ENCODE data around the gene ARAP2.

Gene ARAP2

GRCh38 chr4:36230534-36230933 lies 13.8 kb downstream of the ARAP2 start:
- TF ChIP-seq SIN3A (IDR thresholded peaks at IDR 0.05; ENCODE audit: borderline replicate concordance, insufficient read depth, low read length) (no peak), TAF1 (IDR thresholded peaks at IDR 0.05; ENCODE audit: borderline replicate concordance, insufficient read depth, low read length) (no peak), REST (IDR thresholded peaks at IDR 0.05; ENCODE audit: insufficient read depth in 1 of 2, low read depth in 2 of 2, low read length in 2 of 2) (no peak), POLR2AphosphoS5 (IDR thresholded peaks at IDR 0.05; ENCODE audit: low read depth, low read length) (no peak), FOXP2 (optimal IDR thresholded peaks at IDR 0.05; ENCODE audit: borderline replicate concordance, extremely low read depth, extremely low read length, insufficient read depth) (no peak)

- TF ChIP-seq SIN3A (IDR thresholded peaks at IDR 0.05; ENCODE audit: borderline replicate concordance, insufficient read depth, low read length) (no peak), TAF1 (IDR thresholded peaks at IDR 0.05; ENCODE audit: borderline replicate concordance, insufficient read depth, low read length) (no peak), REST (IDR thresholded peaks at IDR 0.05; ENCODE audit: insufficient read depth in 1 of 2, low read depth in 2 of 2, low read length in 2 of 2) (no peak), POLR2AphosphoS5 (IDR thresholded peaks at IDR 0.05; ENCODE audit: low read depth, low read length) (no peak), FOXP2 (optimal IDR thresholded peaks at IDR 0.05; ENCODE audit: borderline replicate concordance, extremely low read depth, extremely low read length, insufficient read depth) (no peak)
Measured at GRCh38 chr4:36227913-36228312, 16.4 kb downstream of the ARAP2 start.

GRCh38 chr4:36226430-36227227 lies 17.7 kb downstream of the ARAP2 start:
- TF ChIP-seq TAF1 (IDR thresholded peaks at IDR 0.05; ENCODE audit: borderline replicate concordance, insufficient read depth, low read length) (no peak), REST (IDR thresholded peaks at IDR 0.05; ENCODE audit: insufficient read depth in 1 of 2, low read depth in 2 of 2, low read length in 2 of 2) (no peak), FOXP2 (optimal IDR thresholded peaks at IDR 0.05; ENCODE audit: borderline replicate concordance, extremely low read depth, extremely low read length, insufficient read depth) (no peak), POLR2AphosphoS5 (IDR thresholded peaks at IDR 0.05; ENCODE audit: low read depth, low read length) (no peak), SIN3A (IDR thresholded peaks at IDR 0.05; ENCODE audit: borderline replicate concordance, insufficient read depth, low read length) (no peak)

- TF ChIP-seq FOXP2 (optimal IDR thresholded peaks at IDR 0.05; ENCODE audit: borderline replicate concordance, extremely low read depth, extremely low read length, insufficient read depth), result no peak
- no peak for TF ChIP-seq TAF1 (IDR thresholded peaks at IDR 0.05; ENCODE audit: borderline replicate concordance, insufficient read depth, low read length)
- TF ChIP-seq SIN3A (IDR thresholded peaks at IDR 0.05; ENCODE audit: borderline replicate concordance, insufficient read depth, low read length), result no peak
- no peak for TF ChIP-seq REST (IDR thresholded peaks at IDR 0.05; ENCODE audit: insufficient read depth in 1 of 2, low read depth in 2 of 2, low read length in 2 of 2)
- TF ChIP-seq POLR2AphosphoS5 (IDR thresholded peaks at IDR 0.05; ENCODE audit: low read depth, low read length), result no peak
Measured at GRCh38 chr4:36224972-36225903, 19.1 kb downstream of the ARAP2 start.

All from PFSK-1 (cell line).